Stimulated activated CD8-positive, alpha-beta memory T cell treated with anti-CD3 and anti-CD28 coated beads, Interleukin-15, amount 100 ng/mL, for 1 hour (primary cell): ENCODE measurements around the gene NTRK3.

Experiments used
- DNase-seq: peaks from one replicate; pipeline ENCODE4 v3.0.0-alpha.2; 2020; ENCODE audit warnings: low read depth

The NTRK3 gene

GRCh38 chr15:88029696-88030095 is 226.8 kb downstream of the NTRK3 start:
- DNase-seq, result no peak

GRCh38 chr15:88028024-88028423 is 228.5 kb downstream of the NTRK3 start:
- no peak for DNase-seq

DNA sequence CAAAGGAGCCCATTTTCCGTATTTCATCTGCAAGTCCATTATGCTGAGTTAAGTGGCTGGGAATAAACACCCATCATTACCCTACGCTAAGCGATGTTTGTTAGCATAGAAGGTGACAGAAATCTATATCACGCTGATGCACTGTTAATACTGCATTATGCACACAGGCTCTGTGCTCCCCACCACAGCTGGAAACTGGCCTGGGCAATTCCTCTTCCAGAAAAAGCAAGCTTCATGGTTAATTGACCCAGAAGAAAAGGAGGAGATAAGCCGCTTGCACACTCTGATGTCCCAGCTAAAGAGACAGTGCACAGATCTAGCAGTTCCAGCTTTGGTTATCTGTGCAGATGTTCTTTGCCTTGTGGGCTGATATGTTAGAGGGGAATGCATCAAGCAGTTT is 232.6 kb downstream of the NTRK3 start:
- no peak for DNase-seq

DNA sequence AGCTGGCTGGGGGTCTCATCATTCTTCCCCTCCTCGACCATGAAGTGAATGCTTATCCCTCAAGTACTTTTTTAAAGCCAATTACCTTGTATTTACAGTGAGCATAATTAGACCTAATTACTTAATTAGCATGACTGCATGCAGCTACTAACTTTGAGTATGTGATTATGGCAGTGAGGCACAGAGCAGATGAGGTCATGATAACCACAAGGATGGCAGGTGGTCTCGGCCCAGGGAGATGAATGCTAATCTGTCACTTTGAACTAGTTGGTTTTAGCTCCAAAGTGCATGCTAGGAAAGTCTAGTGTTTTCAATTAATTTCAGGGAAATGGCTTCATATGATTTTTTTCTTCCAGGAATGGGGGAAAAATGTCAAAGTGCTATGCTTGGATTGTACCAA is 233.8 kb downstream of the NTRK3 start:
- DNase-seq, result no peak

- DNase-seq, result no peak
These were observed 234.9 kb downstream of the NTRK3 start for GRCh38 chr15:88021601-88022000.

GRCh38 chr15:88020806-88021205 is 235.7 kb downstream of the NTRK3 start:
- DNase-seq, result no peak

- no peak for DNase-seq
These were observed 236.9 kb downstream of the NTRK3 start for GRCh38 chr15:88019656-88020055.

DNA sequence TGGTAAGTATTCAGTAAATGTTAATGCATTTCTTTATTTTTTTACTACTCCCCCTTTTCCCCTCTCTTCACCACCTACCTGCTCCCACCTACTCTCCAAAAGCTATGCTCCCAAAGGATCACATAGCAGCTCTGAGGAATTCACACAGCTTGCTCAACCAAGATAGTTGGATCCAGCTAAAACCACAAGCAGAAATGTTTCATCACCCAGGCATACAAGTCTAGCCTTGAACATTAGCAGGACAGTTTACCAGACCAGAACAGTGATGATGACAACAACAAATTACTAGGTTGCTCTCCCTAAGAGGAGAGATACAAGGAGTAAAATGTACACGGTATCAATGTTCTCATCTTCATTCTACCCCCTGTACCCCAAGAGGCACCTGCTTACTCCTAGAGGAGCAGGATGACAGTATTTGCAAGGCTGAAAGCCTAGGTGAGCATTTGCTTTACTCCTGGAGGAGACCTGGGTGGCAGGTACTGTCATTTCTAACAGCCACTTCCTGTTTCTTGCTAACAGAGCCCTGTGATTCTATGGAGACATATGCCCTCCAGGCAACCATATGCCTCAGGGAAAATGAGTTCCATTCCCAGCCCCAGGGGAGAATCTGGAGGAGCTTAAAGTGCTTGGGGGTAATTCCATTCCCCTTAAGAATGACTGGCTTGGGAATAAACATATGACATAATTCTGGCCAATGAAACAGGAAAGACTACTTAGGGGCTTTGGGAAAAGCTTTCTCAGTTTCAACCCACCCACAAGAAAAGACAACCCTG is 237.5 kb downstream of the NTRK3 start:
- no peak for DNase-seq

- no peak for DNase-seq
These were observed 238.8 kb downstream of the NTRK3 start for GRCh38 chr15:88017753-88018152.

DNA sequence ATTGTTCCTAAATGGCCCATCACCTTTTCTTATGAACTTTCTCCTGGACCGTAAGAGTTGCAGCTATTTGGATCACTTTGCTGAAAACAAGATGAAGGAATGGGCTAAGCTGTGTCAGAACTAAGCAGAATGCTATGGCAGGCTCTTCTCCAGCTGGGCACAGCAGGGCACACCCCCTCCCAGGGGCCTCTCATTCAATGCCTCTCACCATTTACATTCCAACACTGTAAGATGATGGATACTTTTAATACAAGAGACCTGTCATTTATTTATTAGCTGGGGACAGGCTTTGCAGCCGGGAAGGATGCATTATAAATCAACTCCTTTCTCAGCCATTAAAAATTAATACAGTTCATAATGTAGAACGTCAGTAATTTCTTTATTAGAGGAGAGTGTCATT is 240.1 kb downstream of the NTRK3 start:
- DNase-seq, result no peak

DNA sequence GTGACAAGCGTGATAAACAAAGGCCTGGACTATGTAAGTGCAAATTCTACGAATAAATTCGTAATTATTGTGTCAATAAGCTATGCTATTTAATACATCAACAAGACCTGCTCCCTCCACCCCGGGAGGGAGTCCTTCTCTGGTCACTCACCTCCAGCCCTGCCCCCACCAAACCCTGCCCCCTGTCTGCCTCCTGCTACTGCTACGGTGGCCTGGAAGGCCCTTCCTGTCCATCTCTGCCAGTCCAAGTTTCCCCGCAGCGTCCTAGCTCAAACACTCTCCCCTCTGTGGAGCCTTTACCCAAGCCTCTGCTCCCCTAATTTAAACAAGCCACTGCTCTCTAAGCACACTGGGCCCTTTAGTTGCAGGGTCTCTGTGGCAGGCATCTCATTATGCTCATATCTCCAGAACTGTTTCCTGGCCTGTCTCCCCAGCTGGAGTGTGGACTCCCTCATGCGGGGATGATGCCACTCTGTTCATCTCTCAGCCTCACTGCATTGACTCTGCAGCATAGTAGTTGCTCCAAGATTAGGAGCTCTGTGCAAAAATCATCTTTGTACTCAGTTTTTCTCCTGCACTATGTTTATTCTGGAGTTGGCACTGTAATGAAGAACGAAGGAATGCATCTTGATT is 241.2 kb downstream of the NTRK3 start:
- DNase-seq, result no peak

DNA sequence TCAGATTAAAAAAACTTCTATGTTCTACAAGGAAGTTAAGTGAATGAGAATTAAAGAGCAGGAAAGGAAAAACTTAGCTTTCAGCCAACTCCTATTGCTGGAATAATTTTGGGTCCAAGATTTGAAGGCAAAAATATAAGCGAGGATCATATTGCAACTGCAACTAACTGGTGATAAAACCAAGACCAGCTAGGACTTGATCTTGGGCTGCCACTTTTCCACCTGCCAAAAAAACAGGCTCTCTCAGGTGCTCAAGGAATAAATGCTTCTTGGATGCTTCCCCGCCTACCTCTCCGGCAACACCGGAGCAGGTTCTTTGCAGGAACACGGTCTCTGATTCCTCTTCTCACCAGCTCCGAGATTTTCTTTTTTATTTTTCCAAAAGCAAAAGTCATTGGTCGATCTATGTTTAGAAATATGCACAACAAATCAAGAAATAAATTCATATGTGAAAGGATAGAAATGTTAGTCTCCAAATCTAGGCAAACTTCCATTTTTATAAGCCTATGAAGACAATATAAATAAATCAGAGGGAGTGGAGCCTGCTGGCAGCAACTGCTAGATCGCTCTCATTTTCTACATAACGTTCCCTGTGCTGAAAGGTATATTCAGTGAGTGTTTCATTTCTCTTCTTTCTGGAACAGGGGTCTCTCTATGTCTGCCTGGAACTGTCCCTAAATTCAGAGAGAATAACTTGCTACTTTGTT is 241.9 kb downstream of the NTRK3 start:
- no peak for DNase-seq

DNA sequence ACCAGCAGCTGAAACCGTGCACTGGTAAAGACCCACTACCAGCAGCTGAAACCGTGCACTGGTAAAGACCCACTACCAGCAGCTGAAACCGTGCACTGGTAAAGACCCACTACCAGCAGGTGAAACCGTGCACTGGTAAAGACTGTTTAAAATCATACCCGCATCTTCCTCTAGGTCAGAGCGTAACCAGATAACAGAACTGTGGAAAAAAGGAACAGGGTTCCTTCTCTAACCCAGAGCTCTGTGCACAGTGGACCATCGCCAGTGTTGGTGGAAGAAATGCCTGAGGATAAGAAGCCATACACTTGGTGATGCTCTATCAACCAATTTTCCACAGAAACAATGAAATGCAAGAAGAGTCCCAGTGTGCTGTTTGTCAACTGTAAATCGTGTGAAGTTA is 243.4 kb downstream of the NTRK3 start:
- no peak for DNase-seq

DNA sequence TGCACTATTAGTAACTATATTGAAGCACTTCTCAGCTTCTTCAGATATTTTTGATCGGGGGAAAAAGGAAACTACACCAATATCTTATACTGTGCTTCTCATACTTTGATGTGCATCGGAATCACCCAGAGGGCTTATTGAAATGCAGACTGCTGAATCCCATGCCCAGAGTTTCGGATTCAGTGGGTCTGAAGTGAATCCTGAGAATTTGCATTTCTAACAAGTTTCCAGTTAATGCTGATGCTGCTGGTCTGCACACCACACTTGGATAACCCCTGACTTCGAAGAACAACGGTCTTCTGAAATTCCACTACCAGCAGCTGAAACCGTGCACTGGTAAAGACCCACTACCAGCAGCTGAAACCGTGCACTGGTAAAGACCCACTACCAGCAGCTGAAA is 243.9 kb downstream of the NTRK3 start:
- no peak for DNase-seq

GRCh38 chr15:88012233-88012632 is 244.3 kb downstream of the NTRK3 start:
- no peak for DNase-seq

DNA sequence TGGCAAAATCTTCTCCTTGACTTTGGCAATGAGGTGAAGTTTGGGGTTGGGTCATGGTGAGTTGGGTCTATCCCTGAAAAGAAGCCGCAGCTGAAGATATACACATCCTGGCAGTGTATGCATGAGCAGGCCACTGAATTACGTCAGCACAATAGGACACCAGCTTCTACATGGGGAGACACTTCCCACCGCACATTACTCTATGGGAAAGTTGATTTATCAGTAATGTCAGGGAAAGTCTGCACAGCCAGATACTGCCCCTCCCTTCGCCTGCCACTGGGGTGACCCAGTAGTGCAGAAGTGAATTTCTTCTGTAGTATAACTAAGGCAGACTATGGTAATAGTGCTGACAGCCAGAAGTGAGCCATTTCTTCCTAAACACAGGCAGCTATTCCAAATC is 245.0 kb downstream of the NTRK3 start:
- DNase-seq, result no peak

GRCh38 chr15:88006146-88006545 is 250.4 kb downstream of the NTRK3 start:
- no peak for DNase-seq

GRCh38 chr15:88004399-88004798 is 252.1 kb downstream of the NTRK3 start:
- no peak for DNase-seq

DNA sequence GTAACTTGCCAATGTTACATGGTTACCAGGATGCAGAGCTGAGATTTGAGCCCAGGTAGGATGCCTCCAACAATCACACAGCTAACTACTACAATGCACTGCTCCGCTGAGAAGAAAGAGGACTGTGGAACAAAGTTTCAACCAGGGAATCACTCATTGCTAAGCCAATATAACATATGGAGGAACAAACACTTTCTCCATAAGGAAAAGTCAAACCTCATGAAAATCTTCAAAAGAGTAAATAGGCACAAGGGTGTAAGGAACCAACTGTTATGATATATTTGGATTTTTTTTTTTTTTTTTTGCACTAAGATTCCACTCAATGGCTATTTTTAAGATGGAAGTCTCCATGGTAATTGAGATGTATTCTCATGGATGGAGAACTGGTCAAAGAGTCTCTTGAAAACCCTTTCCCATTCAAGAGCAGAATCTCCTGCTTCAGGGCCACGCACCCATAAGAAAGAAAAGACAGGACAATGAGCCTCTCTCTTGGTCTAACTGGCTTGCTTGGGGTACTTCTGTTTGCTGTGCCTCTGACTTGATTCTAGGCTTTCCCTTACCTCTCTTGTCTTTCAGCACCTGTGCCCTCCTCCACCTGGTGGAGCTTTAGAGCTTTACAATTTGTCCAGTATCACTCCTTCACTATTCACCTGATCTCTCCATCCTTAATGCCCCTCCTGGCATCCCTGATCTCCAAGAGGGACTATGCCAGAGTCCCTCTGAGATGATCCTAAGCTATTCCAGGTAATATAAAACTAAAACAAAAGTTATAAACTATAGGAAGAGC is 252.8 kb downstream of the NTRK3 start:
- no peak for DNase-seq

- no peak for DNase-seq
These were observed 253.8 kb downstream of the NTRK3 start for GRCh38 chr15:88002706-88003105.

DNA sequence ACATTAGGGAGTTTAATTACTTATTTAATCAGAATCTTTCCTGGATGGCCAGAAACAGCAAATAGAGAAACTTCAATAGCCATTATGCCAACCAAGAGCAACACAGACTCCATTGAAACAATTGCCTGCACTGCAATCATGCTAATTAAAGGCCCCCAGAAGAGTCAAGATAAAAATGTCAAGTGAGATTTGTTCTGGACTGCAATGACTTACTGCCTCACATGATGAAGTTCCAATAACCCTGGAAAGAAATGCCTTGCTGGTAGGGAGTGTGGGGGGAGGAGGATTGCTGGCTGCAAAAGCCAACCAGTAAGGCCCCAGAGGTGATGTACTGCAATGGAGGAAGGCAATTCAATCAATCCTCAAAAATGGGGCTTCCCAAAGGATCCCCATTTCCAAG is 257.9 kb downstream of the NTRK3 start:
- DNase-seq, result no peak

- DNase-seq, result no peak
These were observed 269.8 kb downstream of the NTRK3 start for GRCh38 chr15:87986776-87987175.

DNA sequence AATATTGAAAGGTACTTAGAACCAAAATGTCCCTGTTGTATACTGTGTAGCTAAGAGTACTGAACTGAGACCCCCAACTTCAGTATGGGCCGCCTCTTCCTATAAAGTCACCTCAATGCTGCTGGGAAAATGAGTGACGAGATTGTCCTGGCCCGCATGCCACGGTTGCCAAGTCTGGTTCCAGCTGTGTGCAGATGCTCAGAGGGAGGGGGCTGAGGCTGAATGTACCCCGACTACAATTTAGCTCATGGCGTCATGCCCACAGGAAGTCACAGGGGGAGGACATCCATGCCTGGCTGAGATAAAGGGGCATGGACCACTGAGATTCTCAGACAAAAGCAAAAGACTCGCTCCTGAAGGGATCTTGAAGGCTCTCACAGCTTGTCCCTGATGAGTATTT is 271.1 kb downstream of the NTRK3 start:
- DNase-seq, result no peak
